IPS-20b (cell line): ENCODE results near the gene EMC10.
A peak's percentile ranks its signal among the peaks of the same experiment; 100 is the strongest.

Experiments
- H3K27ac ChIP-seq: one replicate; pipeline ENCODE4 v1.5.1; 2013; ENCODE audit warnings: low read length
- H3K27me3 ChIP-seq: 2 replicates; pipeline ENCODE4 v1.6.1; 2013; ENCODE audit warnings: mild to moderate bottlenecking, low read length, inconsistent platforms; ENCODE audit not compliant: insufficient read depth
- H3K36me3 ChIP-seq: 2 replicates; pipeline ENCODE4 v1.6.1; 2013; ENCODE audit warnings: low read depth, mild to moderate bottlenecking, inconsistent platforms, low read length, moderate library complexity; ENCODE audit not compliant: insufficient read depth
- H3K4me1 ChIP-seq: 2 replicates; pipeline ENCODE4 v1.6.1; 2013; ENCODE audit warnings: mild to moderate bottlenecking, control low read depth, inconsistent platforms, low read length, moderate library complexity; ENCODE audit not compliant: insufficient read depth
- H3K4me3 ChIP-seq: 2 replicates; pipeline ENCODE4 v1.5.1; 2013; ENCODE audit warnings: mild to moderate bottlenecking, low read length, inconsistent platforms
- H3K9ac ChIP-seq: 2 replicates; pipeline ENCODE4 v1.6.1; 2013; ENCODE audit warnings: low read depth, mild to moderate bottlenecking, inconsistent platforms, low read length, moderate library complexity
- H3K9me3 ChIP-seq: 2 replicates; pipeline ENCODE4 v1.6.1; 2013; ENCODE audit warnings: mild to moderate bottlenecking, low read depth, low read length, inconsistent platforms; ENCODE audit not compliant: insufficient read depth

EMC10 gene

GRCh38 chr19:50493171-50493570 lies 16.9 kb downstream of the EMC10 start:
- H3K4me3 ChIP-seq, result no peak overlapping the region
- no peaks in the 10 kb centered on the region for H3K4me1 ChIP-seq
- H3K27ac ChIP-seq, result no peak overlapping the region
- peaks cover 92% of the 10 kb centered on the region for H3K27me3 ChIP-seq
- no peak overlapping the region for H3K9ac ChIP-seq
- no peaks in the 10 kb centered on the region for H3K36me3 ChIP-seq
- peaks cover 32% of the 10 kb centered on the region for H3K9me3 ChIP-seq

GRCh38 chr19:50494186-50495019 lies 18.1 kb downstream of the EMC10 start:
- Histone ChIP-seq H3K9ac (no peak overlapping the region), H3K36me3 (no peaks in the 10 kb centered on the region), H3K27ac (no peak overlapping the region), H3K27me3 (peaks cover 92% of the 10 kb centered on the region), H3K4me1 (no peaks in the 10 kb centered on the region), H3K9me3 (peaks cover 37% of the 10 kb centered on the region), H3K4me3 (no peak overlapping the region)

GRCh38 chr19:50495020-50495531 lies 18.8 kb downstream of the EMC10 start:
- Histone ChIP-seq H3K9ac (no peak overlapping the region), H3K27me3 (peaks cover 93% of the 10 kb centered on the region)

GRCh38 chr19:50496189-50497021 lies 20.1 kb downstream of the EMC10 start:
- Histone ChIP-seq H3K4me1 (no peaks in the 10 kb centered on the region), H3K27me3 (peaks cover 87% of the 10 kb centered on the region), H3K36me3 (no peaks in the 10 kb centered on the region), H3K27ac (no peak overlapping the region), H3K4me3 (no peak overlapping the region), H3K9me3 (peaks cover 38% of the 10 kb centered on the region), H3K9ac (no peak overlapping the region)

More at GRCh38 chr19:50495020-50495531, 18.8 kb downstream of the EMC10 start:
- H3K27ac ChIP-seq, result no peak overlapping the region
- no peak overlapping the region for H3K4me3 ChIP-seq
- H3K36me3 ChIP-seq, result no peaks in the 10 kb centered on the region
- no peaks in the 10 kb centered on the region for H3K4me1 ChIP-seq
- peaks cover 42% of the 10 kb centered on the region for H3K9me3 ChIP-seq

GRCh38 chr19:50497022-50497405 lies 20.7 kb downstream of the EMC10 start:
- peaks cover 81% of the 10 kb centered on the region for H3K27me3 ChIP-seq
- H3K4me3 ChIP-seq, result no peak overlapping the region
- H3K9ac ChIP-seq, result no peak overlapping the region
- no peaks in the 10 kb centered on the region for H3K4me1 ChIP-seq
- peaks cover 31% of the 10 kb centered on the region for H3K9me3 ChIP-seq
- H3K36me3 ChIP-seq, result no peaks in the 10 kb centered on the region
- no peak overlapping the region for H3K27ac ChIP-seq

GRCh38 chr19:50498219-50499056 lies 22.1 kb downstream of the EMC10 start:
- Histone ChIP-seq H3K9ac (no peak overlapping the region), H3K36me3 (no peaks in the 10 kb centered on the region), H3K9me3 (peaks cover 26% of the 10 kb centered on the region), H3K27me3 (peaks cover 67% of the 10 kb centered on the region), H3K4me1 (no peaks in the 10 kb centered on the region), H3K27ac (no peak overlapping the region), H3K4me3 (no peak overlapping the region)

GRCh38 chr19:50500060-50500752 lies 23.9 kb downstream of the EMC10 start:
- Histone ChIP-seq H3K27me3 (peaks cover 51% of the 10 kb centered on the region), H3K9me3 (peaks cover 16% of the 10 kb centered on the region), H3K36me3 (no peaks in the 10 kb centered on the region), H3K4me1 (no peaks in the 10 kb centered on the region), H3K9ac (no peak overlapping the region), H3K4me3 (peak overlapping the region; percentile 4; the same call in 1 of the 2 replicates), H3K27ac (no peak overlapping the region)

- Histone ChIP-seq H3K9ac (no peak overlapping the region), H3K36me3 (no peaks in the 10 kb centered on the region), H3K27me3 (peaks cover 47% of the 10 kb centered on the region), H3K9me3 (peaks cover 19% of the 10 kb centered on the region), H3K27ac (no peak overlapping the region), H3K4me3 (no peak overlapping the region), H3K4me1 (no peaks in the 10 kb centered on the region)
These were observed 24.4 kb downstream of the EMC10 start for GRCh38 chr19:50500753-50501151.

- Histone ChIP-seq H3K36me3 (no peaks in the 10 kb centered on the region), H3K4me3 (no peak overlapping the region), H3K27ac (no peak overlapping the region), H3K9me3 (peaks cover 22% of the 10 kb centered on the region), H3K9ac (no peak overlapping the region), H3K4me1 (no peaks in the 10 kb centered on the region), H3K27me3 (peaks cover 46% of the 10 kb centered on the region)
These were observed 24.9 kb downstream of the EMC10 start for GRCh38 chr19:50501186-50501567.

- Histone ChIP-seq H3K4me1 (no peaks in the 10 kb centered on the region), H3K36me3 (no peaks in the 10 kb centered on the region), H3K9ac (no peak overlapping the region), H3K27ac (no peak overlapping the region), H3K27me3 (peaks cover 40% of the 10 kb centered on the region), H3K4me3 (no peak overlapping the region), H3K9me3 (peaks cover 22% of the 10 kb centered on the region)
These were observed 25.5 kb downstream of the EMC10 start for GRCh38 chr19:50501568-50502475.
